Liver (tissue), 3 donors: ENCODE data around the gene MCF2L2.

Experiments
- CTCF ChIP-seq: fragments of 150-350 bp; IDR thresholded peaks from 2 replicates; pipeline ENCODE4 v1.5.1; 2017; ENCODE audit warnings: improper control_type of control experiment, low read depth, low read length; ENCODE audit not compliant: missing input control
- RXRA ChIP-seq, 2 donors: IDR thresholded peaks; 2 replicates each; pipeline ENCODE4 v1.6.1; 2017 to 2018; ENCODE audit warnings: antibody characterized with exemption in 2 of 2, mild to moderate bottlenecking in 1 of 2
- TAF1 ChIP-seq: conservative IDR thresholded peaks from 2 replicates; pipeline ENCODE4 v1.6.1; 2016; ENCODE audit warnings: antibody characterized with exemption, mild to moderate bottlenecking
- YY1 ChIP-seq: IDR thresholded peaks from 2 replicates; pipeline ENCODE4 v1.6.1; 2016; ENCODE audit warnings: antibody characterized with exemption, mild to moderate bottlenecking
- donor health status: healthy.
- donor health status: healthy.

DNA sequence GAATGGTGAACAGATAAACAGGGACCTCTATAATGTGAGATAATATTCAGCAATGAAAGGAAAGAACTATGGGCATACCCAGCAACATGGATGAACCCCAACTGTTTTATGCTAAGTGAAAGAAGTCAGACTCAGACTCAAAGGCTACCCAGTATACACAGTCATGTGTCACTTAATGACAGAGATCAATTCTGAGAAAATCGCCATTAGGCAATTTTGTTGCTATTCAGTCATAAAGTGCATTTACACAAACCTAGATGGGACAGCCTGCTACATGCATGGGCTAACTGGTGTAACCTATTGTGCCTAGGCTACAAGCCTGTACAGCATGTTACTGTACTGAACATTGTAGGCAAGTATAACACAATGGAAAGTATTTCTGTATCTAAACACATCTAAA, 98.9 kb downstream of the MCF2L2 start:
- no peak for TF ChIP-seq CTCF
- TF ChIP-seq YY1 = no peak
- TF ChIP-seq TAF1 = no peak
- no peak for TF ChIP-seq RXRA (IDR thresholded peaks at IDR 0.05)
